Measurements from ENCODE around the gene FAM177B.

FAM177B gene

DNA sequence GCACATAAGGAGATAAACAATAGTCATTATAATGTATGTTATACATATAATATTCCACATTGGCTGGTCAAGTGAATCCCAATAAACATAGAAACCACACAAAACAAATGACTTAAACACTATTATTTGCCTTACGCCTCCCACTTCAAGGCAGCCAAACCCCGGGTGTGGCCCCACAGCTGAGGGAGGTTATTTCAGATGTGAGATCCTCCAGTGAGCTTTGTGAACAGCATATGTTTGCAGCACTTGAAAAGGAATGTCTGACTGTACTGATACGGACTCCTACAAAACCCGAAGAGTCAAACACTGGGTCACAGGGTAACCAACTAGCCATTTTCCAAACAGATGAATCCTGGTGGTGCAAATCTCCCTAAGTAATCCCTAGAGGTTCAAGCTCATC is 50.7 kb downstream of the FAM177B start:
- no peak for DNase-seq (ENCODE audit: low spot score)

DNA sequence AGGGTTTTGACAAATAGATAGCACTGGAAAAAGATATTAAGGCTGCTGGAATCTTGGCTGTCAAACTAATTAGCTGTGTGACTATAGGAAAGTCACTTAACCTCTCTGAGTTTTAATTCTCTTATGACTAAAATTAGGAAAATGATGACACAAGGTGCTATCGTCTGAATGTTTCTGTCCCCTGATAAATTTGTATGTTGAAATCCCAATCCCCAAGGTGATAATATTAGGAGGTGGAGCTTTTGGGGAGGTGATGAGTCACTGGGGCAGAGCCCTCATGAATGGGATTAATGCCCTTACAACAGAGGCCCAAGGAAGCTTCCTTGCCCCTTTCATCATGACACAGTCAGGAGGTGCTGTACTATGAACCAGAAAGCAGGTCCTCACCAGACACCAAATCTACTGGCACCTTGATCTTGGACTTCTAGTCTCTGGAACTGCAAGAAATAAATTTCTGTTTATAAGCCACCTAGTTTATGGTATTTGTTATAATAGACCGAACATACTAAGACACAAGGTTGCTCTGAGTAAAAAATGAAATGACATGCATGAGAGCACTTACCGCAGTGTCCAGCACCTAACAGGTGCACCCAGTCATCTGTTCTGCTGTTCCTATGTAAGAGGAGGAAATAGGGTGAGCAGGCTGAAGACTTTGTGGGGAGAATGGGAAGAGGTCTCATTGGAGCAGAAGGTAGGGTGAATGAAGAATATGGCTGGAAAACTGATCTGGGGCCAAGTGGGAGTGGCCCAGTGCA is 51.6 kb downstream of the FAM177B start:
- no peak for DNase-seq (ENCODE audit: low spot score)

DNA sequence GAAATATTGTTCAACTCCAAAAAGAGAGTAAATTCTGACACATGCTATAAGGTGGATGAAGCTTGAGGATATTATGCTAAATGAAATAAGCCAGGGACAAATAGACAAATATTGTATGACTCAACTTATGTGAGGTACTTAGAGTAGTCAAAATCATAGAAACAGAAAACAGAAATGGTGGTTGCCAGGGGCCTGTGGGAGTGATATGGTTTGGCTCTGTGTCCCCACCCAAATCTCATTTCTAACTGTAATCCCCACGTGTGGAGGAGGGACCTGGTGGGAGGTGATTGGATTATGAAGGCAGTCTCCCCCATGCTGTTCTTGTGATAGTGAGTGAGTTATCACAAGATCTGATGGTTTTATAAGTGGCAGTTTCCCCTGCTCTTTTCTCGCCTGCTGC is 53.1 kb downstream of the FAM177B start:
- no peak for DNase-seq (ENCODE audit: low spot score)

DNA sequence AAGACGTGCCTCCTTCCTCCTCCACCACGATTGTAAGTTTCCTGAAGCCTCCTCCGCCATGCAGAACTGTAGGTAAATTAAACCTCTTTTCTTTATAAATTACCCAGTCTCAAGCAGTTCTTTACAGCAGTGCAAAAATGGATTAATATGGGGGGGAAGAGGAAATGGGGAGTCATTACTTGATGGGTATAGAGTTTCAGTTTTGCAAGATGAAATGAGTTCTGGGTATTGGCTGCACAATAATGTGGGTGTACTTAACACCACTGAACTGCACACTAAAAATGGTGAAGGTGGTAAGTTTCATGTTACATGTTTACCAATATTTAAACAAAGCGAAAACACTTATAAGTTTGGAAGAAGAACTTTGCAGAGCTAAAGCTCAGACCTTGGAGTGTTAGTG is 53.5 kb downstream of the FAM177B start:
- peak; percentile 20 for DNase-seq (ENCODE audit: low spot score)

DNA sequence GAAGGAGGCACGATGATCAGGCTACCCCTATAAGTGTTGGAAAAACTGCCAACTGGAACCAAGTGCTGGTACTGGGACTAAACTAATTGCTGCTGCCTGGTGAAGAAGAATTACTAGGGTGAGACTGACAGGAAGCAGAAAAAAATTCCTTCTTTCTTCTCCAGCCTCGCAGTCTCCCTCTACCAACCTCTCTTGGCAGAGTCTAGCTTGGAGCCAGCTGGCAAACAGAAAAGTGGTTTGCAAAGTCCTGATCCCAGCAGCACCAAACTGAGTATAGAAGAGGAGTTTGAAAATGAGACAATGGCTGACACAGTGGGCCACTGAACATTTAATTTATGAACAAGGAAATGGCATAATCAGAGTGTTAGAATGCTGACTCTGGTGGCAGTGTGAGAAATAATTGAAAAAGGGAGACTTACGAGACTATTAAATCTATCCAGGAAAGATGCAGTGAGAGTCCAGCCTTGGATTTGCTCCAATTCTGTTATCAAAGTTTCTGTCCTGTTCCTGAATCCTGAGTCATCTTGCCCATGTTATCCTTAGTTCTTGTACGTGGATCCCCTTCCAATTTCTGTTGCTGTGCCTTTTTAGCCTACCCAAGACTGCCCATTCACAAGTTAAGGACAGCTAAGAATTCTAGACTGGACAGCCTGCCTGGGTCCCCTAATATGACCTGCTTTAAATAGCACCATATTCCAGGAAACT is 54.2 kb downstream of the FAM177B start:
- DNase-seq (ENCODE audit: low spot score): no peak

DNA sequence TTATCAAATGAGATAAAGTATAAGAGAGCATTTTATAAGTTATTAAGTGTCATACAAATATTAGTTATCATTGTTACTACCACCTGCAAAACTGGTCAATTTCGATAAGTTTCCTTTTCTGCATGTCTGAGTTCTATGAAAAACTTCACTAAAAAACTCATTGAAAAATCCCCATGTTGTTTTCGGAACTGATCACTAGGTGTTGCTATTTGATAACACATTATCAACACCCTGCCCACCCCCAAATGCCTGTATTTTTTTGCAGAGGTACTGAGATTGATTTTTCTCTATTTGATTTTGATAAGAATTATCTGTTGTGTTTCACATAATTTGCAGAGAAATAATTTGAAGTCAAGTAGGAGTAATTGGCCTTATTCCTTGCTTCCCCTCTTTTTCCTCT is 55.7 kb downstream of the FAM177B start:
- no peak for DNase-seq (ENCODE audit: low spot score)

DNA sequence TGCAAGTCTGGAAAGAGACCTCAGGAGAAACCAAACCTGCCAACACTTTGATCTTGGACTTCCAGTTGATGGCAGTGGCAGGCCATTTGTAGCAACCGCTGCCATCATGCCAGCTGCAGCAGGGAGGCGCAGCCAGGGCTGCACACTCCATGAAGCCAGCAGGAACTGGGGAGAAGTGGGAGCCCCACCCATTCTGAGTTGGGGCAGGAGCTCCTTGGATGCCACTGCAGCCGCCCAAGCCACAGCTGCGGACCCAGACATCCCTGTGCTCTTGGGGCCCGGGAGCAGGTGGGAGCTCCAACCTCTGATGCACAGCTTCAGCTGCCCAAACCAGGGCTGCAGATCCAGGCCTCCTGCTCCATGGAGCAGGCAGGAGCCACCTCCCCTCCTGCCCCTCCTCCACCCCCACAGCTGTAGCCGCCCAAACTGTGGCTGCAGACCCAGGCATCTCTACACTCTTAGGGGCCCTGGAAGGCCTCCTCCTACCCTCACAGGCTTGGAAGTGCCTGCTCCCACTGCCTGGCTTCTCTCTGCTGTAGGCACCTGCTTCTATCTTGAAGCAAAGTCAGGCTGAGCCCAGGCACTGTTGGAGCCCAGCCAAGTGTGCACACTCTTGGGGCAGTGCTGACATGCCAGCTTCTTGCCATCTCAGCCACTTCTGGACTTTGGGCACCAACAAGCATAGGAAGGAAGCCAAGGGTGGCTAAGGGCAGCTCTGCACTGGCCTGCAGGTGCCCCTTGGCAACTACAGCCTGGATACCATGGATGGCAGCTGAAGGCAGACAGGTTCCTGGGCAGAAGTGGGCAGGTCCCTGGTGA is 57.9 kb downstream of the FAM177B start:
- no peak for DNase-seq (ENCODE audit: low spot score)

DNA sequence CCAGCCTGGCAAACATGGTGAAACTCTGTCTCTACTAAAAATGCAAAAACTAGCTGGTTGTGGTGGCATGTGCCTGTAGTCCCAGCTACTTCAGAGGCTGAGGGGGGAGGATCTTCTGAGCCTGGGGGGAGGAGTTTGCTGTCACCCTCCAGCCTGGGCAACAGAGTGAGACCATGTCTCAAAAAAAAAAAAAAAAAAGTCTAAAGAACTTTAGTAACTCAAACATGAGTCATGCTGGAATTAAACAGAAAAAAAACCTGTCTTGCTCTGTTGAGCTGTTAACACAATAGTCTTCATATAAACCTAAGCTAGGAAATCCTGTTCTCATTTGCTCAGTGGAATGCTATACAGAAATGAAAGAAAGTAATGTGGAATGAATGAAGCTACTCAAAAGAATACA is 61.1 kb downstream of the FAM177B start:
- DNase-seq (ENCODE audit: low spot score): no peak

DNA sequence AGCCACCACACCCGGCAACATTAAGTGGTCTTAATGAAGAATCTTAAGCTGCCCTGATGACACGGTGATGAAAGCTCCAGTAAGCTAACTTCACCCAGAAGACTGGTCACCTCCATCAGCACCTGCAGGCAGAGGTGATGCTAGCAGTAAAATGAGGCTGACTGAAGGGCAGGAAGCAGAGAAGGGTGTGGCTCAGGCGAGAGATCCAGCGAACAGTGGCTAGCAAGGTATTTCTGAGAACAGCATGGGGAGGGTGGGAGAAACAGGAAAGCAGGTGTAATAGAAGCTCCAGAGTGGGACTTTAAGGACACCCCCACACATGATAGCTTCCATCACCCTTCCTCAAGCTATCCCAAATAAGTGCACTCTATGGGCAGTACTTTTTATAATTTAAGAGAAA is 62.0 kb downstream of the FAM177B start:
- DNase-seq (ENCODE audit: low spot score): no peak

Data from activated CD4-positive, alpha-beta T cell treated with anti-CD3 and anti-CD28 coated beads, Interleukin-2, Interleukin-4, amounts not matched to agents 100 ng/mL and 50 ng/mL, durations not matched to agents 16 hours and 8 hours (primary cell).